KOPT-K1 (cell line): ENCODE results near the gene NACC2.

Source experiments
- H3K27ac ChIP-seq: fragments of 200-600 bp; sonication (generic); 2 replicates; pipeline ENCODE4 v1.5.1; 2016; ENCODE audit warnings: antibody characterized with exemption, mild to moderate bottlenecking, low read depth, low read length; ENCODE audit not compliant: poor library complexity, severe bottlenecking
- H3K36me3 ChIP-seq: fragments of 200-600 bp; sonication (generic); 2 replicates; pipeline ENCODE4 v1.5.1; 2017; ENCODE audit warnings: antibody characterized with exemption, mild to moderate bottlenecking, low read length, moderate library complexity; ENCODE audit not compliant: insufficient read depth
- H3K9me3 ChIP-seq: fragments of 200-600 bp; sonication (generic); 2 replicates; pipeline ENCODE4 v1.5.1; 2017; ENCODE audit warnings: antibody characterized with exemption, low read length, mild to moderate bottlenecking; ENCODE audit not compliant: insufficient read depth, poor library complexity, severe bottlenecking

The NACC2 gene

DNA sequence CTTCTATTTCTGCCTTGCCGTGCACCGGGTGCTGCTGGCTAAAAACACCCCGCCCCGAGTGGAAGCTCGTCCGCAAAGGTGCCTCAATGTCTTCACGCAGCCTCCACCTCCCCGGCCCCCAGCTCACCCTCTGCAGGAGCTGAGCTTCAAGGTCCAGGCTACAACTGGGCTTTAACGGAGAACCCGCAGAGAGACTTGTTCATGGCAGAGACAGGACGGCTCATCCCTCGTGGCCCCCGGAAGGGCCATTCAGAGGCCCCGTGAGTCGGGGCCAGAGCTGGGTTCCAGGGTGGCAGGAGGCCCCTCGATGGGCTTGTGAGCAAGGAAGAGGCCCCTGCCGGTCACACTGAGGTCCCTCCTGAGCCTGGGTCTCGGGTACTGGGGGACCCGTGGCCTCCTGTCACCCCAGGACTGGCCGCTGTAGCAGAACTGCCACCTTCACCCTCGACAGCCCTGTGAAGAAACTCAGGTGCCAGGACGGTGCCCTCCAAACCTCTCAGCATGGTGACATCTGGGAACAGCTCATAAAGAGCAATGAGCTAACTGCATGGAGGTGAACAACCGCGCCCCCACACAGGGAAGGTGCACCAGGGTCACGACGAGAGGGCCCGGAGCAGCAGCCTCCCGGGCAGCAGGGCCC lies 75.9 kb downstream of the NACC2 start:
- no peaks in the 10 kb centered on the region for H3K36me3 ChIP-seq
- no peak overlapping the region for H3K27ac ChIP-seq
- no peaks in the 10 kb centered on the region for H3K9me3 ChIP-seq

DNA sequence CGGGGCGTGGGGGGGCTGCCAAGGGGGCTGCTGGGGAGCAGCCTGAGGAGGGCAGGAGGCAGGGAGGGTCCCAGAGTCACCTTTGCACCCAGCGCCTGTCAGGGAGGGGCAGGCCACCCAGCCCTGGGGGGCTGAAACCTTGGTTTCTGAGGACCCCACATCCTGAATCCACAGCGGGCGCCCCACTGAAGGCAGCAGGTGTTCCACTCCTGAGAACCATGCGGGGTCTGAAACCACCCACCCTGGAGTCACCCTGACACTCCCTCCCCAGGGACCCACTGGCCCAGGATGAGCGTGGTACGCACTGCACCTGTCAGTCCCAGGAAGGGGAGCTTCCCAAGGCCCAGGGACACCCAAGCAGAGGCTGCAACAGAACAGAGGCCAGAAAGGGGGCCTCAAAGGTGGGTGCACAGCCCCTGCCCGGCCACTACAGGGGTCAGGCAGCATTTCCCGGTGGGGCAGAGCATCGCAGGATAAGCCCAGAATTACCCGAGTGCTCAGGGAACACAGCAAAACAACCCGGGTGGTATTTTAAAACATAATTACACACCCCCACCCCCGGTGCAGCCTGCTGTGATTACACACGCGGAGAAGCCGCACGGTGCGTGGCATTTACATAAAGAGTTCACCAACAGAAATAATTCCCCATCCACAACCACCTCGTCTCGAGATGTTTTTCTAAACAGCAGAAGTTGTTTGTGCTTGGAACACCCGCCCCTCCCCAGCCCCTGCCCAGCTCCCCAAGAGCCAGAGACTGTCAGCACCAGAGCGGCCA lies 76.6 kb downstream of the NACC2 start:
- Histone ChIP-seq H3K36me3 (no peaks in the 10 kb centered on the region), H3K27ac (no peak overlapping the region), H3K9me3 (no peaks in the 10 kb centered on the region)

DNA sequence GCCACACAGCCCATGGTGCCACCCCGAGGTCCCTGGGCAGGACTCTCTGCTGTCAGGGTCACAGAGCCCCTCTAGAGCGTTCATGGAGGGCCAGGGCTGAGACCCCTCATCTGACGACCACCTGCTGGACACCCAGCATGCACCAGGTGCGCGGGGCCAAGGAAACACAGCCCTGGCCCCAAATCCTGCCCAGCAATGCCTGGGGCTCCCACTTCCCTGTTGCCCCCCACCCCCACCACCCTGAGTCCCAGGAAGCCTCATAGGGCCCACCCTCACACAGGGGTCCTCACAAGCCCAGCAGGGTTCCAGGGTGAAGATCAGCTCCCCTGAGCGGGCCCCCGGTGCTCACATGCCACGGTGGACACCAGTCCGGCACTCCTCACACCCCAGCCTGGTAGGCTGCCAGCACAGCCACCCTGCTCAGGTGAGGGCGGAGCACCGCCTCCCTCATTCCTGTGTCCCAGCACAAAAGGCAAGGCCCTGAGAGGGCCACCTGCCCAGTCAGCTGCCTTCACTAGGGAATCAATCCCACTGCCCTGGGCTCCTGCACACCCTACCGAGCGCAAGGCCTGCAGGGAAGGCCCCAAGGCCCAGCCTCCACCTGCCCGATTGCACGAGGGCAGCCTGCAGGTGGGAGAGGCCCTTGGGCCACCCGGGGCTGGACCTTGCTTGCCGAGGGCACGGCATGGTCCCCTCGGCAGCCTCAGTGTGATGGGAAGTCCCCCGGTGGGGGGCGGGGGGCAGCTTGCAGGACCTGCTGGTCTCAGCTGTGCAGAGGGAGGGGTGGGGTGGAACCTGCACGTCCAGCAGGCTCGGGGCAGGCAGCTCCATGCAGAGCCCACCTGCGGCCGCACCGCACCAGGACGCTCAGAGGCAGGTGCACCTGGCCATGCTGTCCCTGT lies 77.5 kb downstream of the NACC2 start:
- Histone ChIP-seq H3K36me3 (no peaks in the 10 kb centered on the region), H3K9me3 (no peaks in the 10 kb centered on the region), H3K27ac (no peak overlapping the region)

DNA sequence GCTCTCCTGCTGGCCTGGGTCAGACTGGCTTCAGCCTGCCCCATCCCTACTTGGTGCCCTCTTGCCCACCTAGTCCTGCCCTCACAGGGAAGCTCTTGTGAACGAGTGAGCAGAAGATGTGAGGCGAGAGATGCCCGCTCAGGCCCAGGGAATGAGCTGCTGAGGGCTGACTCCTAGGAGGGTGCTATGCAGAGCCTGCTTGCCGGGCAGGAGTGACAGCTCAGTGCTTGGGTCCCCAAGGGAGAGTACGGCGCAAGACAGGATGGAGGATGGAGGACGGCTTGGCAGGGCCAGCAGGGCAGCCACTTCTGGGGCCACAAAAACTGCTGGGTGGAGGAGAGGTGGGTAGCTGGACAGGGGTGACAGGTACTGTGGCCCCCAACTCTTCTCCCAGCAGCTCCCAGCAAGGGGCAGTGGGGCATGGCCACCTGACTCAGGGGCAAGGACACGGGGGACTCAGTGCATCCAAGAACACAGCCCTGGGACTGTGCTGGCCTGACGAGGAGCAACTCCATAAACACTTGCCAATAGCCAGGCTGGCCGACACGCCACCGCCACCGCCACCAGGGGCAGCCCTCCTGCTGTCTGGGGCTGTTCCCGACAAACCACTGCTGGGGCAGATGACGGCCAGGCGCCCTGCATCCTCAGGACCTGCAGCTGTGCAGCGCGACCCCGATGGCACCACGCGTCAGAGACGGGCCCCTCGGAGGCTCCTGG lies 78.4 kb downstream of the NACC2 start:
- Histone ChIP-seq H3K27ac (no peak overlapping the region), H3K9me3 (no peaks in the 10 kb centered on the region), H3K36me3 (no peaks in the 10 kb centered on the region)

DNA sequence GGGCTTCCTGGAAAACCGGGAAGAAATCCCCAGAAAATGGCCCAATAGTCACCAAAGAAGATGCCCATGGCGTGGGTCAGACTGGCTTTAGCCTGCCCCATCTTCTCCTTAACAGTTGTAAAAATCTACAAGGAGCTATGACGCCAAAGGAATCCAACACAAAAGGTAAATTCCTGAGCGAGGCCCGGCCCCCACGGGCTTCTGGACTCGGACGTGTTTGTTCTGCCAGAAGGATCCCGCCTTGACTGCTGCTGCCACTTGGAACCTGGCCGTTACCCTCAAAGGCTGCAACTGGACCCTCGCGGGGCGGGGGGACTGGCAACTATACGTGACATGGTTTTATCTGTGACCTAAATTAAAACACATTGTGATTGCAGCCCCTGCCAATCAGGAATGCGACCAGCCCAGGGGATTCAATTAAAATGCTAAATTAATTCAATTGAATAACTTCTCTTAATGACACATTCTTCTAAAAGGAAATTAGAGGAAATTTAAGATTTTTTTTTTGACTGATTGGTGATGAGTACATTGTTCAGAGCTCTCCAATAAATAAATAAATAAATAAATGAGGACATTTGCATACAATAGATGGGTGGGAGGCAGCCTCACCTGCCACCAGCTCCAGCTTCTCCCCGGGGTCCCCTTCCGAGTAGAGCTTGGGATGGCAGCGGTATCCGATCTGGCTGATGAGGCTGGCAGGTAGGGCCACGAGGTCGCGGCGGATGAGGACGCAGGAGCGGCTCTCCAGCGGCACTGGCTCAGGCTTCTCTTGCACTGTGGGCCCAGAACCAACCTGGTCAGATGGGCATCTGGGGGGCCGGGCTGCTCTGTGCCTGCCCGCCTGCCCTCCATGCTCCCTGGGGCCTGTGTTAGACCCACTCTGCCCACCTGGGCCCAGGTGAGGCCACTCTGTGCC lies 79.2 kb downstream of the NACC2 start:
- Histone ChIP-seq H3K9me3 (no peaks in the 10 kb centered on the region), H3K27ac (no peak overlapping the region), H3K36me3 (no peaks in the 10 kb centered on the region)

DNA sequence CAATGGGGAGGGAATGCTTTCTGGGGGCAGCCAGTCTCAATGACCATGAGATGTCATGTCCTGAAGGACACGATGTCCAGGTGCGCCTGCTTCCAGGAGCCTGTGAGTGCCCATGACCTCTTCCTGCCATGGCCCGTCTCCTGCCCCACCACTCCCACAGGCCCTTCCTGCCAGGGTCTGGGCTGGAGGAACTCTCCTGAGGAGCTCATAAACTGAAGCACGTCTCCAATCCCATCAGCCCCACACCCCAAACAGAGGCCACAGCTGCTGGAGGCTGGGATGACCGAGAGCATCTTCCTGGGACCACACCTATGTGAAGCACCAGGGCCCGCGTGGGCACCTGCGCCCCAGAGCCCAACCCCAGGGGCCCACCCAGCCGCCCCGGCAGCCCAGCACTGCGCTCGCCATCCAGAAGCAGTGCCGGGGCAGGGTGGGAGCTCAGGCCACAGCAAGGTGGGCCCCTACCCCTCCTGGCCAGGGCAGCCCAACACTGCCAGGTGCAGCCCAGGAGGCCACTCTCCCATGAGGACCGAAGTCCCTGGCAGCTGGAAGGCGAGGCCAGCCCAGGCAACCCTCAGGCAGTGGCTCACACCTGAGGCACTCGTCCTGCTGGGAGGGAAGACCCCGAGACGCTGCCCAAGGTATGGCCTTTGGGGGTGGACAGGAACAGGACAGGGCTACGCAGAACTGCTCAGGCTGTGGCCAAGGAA lies 80.0 kb downstream of the NACC2 start:
- Histone ChIP-seq H3K27ac (no peak overlapping the region), H3K9me3 (no peaks in the 10 kb centered on the region), H3K36me3 (no peaks in the 10 kb centered on the region)

DNA sequence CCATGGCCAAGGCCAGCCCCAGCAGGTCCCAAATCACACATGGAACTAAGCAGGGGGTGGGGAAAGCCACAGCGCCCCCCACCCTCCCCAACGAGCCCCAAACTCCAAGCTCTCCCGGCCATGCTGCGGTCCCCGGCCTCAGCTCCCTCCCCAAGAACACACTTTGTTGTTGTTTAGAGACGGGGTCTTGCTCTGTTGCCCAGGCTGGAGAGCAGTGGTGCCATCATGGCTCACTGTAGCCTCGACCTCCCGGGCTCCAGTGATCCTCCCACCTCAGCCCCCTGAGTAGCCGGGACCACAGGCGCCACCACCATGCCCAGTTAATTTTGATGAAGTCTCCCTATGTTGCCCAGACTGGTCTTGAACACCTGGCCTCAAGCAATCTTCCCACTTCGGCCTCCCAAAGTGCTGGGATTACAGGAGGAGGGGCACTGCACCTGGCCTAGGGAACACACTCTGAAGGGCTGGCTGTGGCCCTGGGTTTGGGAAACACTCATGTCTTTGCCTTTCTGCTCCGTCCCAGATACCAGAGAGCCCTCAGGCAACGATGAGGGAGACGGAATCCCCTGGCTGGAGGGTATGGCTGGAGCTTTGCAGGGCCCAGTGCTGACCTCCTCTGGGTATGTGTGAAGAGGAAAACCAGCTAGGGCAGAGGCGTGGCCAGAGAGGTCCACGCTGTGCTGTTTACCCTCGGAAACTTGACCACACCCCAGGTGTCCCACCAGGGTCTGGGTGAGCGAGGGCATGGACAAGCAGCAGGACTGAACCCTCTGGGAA lies 80.8 kb downstream of the NACC2 start:
- no peaks in the 10 kb centered on the region for H3K9me3 ChIP-seq
- H3K27ac ChIP-seq = no peak overlapping the region
- no peaks in the 10 kb centered on the region for H3K36me3 ChIP-seq

DNA sequence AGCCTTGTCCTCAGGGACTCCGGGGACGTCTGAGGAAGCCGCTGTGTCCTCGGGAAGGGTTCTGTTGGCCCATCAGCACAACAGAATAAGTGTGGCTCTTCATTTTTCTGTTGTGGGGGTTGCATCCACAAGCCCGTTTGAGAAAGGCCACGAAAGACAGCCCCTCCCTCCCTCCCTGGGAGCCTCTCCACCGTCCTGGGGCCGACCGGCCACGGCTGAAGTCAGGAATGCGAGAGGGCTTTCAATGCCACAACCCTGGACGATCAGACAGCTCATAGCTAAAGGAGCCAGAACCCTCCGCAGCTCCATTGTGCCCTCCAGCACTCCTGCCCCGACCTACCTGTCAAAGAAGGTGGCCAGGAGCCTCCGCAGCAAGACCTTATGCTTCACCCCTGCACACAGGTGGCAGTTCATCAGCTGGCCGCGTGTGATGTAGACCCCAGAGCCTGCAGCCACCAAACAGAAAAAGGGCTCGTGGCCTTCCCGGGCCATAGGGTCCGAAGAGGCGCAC lies 81.5 kb downstream of the NACC2 start:
- H3K27ac ChIP-seq = no peak overlapping the region
- no peaks in the 10 kb centered on the region for H3K36me3 ChIP-seq
- no peaks in the 10 kb centered on the region for H3K9me3 ChIP-seq

DNA sequence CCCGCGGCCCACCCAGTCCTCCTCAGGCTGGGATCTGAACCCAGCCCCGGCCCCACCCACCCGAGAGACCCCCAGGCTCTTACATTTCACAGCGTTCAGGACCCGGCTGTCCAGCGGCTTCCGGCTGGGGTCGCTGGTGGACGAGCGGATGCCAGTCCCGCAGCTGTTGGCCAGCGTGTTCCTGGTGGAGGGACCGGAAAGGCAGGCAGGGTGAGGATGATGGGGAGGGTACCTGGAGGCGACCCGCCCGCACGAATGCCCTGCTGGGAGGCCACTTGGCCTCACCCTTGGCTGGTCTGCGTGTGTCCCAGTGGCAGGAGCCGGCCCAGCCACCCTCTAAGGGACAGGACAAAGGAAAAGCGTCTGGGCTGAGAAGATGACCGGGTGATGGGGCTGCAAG lies 82.0 kb downstream of the NACC2 start:
- no peak overlapping the region for H3K27ac ChIP-seq
- no peaks in the 10 kb centered on the region for H3K9me3 ChIP-seq
- H3K36me3 ChIP-seq = no peaks in the 10 kb centered on the region

DNA sequence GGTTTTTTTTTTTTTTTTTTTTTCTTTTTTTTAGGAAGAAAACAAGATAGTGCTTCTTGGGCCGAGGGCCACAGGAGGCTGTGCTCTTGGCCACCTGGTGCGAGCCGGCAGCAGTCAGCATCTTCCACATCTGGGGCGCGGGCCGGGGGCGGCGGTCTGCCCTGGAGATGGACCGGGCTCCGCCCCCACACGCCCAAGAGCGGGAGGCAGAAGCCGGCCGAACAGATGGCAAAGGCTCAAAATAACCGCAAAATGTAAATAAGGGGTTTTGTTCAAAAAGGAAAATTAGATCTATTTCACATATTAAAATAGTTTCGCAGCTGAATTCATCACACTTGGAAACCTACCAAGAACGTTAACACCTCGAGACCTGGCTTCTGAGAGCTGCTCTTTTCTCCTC lies 82.4 kb downstream of the NACC2 start:
- no peak overlapping the region for H3K27ac ChIP-seq
- H3K9me3 ChIP-seq = no peaks in the 10 kb centered on the region

DNA sequence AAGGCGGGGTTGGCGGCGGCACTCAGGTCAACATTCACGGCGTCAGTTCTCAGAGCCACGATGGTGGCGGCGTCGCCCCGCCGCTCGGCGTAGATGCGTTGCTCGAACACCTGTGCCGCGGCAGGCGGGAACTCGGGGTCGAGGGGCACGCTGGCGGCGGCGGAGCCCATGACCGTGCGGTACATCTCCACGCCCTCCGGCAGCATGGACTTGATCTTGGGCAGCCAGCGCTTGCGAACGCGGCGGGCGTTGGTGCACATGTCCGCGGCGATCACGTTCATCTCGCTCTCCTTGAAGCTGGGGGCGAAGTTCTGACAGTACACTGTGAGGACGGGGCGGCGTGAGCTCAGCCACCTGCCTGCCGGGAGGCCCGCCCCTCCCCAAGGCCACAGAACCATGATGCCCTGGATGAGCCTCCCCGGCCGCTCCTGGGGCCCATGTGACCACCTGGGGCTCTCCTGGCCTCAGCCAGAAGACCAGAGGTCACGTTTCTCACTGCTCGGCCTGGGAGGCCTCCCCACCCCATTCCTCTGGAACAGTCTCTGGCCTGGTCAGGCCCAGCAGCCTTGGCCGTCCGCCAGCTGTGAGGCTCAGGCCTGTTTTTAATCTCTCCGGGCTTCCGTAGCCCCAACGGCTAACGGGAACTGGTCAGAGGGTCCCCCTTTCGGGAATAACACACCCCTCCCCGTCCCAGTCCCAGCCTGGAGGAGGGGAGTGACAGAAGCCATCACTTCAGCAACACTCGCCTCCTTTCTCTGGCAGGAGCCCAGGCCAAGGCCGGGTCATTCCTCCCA lies 83.2 kb downstream of the NACC2 start:
- H3K36me3 ChIP-seq = no peaks in the 10 kb centered on the region
- no peaks in the 10 kb centered on the region for H3K9me3 ChIP-seq
- no peak overlapping the region for H3K27ac ChIP-seq

More for the DNA sequence above, 82.4 kb downstream of the NACC2 start:
- no peaks in the 10 kb centered on the region for H3K36me3 ChIP-seq

DNA sequence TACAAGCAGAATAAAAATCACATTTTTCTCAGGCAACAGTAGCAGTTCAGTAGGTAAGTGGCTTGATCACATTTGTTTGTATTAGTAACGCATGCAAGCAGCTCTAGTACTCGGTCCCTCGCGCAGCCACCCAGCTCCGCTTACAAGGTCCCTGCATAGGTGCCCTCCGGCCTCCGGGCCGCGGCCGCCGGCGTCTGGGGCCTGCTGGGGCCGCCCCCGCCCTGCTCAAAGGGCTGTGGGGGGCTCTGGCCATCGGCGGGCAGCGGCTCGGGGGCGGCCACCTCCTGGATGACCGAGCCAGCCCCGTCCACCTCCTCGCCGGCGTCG lies 83.8 kb downstream of the NACC2 start:
- H3K36me3 ChIP-seq = no peaks in the 10 kb centered on the region
- H3K9me3 ChIP-seq = no peaks in the 10 kb centered on the region
- H3K27ac ChIP-seq = no peak overlapping the region
